Raji (cell line): ENCODE data around the gene LIPA.

Experiments
- POLR2A ChIP-seq: IDR thresholded peaks from 2 replicates; pipeline ENCODE4 v1.6.1; 2011; ENCODE audit warnings: low read depth, low read length, control low read depth; ENCODE audit not compliant: insufficient read depth

LIPA gene

GRCh38 chr10:89228962-89229361 is 22.6 kb downstream of the LIPA start:
- no peak for TF ChIP-seq POLR2A

- TF ChIP-seq POLR2A = no peak
These were observed 23.4 kb downstream of the LIPA start for GRCh38 chr10:89228146-89228545.

- no peak for TF ChIP-seq POLR2A
These were observed 24.7 kb downstream of the LIPA start for GRCh38 chr10:89226891-89227290.

- no peak for TF ChIP-seq POLR2A
These were observed 26.7 kb downstream of the LIPA start for GRCh38 chr10:89224739-89225443.

GRCh38 chr10:89221919-89222318 is 29.7 kb downstream of the LIPA start:
- no peak for TF ChIP-seq POLR2A

- TF ChIP-seq POLR2A = no peak
These were observed 31.9 kb downstream of the LIPA start for GRCh38 chr10:89219513-89220218.

DNA sequence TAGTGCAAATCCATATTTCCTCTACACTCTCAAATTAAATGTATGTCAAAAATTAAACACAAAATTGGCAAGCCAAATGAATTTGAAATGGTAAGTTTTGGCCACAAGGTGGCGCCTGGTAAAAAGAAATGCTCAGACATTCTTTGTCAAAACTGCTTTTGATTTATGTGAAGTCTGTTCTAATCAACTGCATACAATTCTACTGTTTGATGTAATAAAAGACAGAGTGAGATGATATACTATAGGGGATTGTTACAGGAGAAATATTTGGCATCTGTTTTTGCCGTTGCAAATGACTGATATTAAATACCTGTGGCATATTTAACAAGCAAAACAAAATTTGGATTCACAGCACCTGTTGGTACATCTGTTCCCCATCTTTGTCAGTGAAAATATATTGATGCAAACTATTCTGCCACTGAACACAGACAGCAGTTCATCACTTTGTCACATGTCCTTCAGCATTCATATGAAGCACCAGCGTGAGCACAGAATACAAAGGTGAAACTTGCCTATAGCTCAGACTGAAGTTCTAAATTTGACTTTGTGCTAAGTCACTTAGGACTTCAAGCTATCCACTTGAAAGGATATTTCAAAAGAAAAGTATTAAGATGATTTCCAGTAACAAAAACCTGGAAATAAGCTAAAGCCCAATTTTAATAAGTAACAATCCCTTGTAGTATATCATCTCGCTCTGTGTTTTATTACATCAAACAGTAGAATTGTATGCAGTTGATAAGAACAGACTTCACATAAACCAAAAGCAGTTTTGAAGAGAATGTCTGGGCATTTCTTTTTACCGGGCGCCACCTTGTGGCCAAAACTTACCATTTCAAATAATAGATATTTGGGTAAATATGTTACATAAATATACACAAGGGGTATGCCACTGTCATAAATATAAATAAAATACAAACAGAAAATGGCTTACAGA is 34.3 kb downstream of the LIPA start:
- no peak for TF ChIP-seq POLR2A

- TF ChIP-seq POLR2A = no peak
These were observed 35.5 kb downstream of the LIPA start for GRCh38 chr10:89216056-89216455.

DNA sequence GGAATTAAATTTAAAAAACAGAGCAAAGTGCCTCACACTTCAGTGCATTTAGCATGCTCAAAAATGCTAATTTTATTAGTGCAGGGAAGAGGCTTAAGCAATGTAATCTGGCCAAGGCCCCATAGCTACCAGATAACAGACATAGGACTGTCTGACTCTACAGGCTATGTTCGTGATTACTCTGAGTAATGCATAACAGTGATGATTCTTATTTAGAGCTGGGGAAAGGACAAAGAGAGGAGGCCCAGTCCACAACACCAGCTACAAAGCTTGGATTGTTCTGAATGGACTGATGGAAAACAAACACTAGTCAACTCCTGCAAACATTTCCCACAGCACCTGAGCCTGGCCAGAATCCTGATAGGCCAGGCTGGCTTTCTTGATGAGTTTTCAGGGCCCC is 36.1 kb downstream of the LIPA start:
- no peak for TF ChIP-seq POLR2A

- no peak for TF ChIP-seq POLR2A
These were observed 36.9 kb downstream of the LIPA start for GRCh38 chr10:89214566-89215165.

DNA sequence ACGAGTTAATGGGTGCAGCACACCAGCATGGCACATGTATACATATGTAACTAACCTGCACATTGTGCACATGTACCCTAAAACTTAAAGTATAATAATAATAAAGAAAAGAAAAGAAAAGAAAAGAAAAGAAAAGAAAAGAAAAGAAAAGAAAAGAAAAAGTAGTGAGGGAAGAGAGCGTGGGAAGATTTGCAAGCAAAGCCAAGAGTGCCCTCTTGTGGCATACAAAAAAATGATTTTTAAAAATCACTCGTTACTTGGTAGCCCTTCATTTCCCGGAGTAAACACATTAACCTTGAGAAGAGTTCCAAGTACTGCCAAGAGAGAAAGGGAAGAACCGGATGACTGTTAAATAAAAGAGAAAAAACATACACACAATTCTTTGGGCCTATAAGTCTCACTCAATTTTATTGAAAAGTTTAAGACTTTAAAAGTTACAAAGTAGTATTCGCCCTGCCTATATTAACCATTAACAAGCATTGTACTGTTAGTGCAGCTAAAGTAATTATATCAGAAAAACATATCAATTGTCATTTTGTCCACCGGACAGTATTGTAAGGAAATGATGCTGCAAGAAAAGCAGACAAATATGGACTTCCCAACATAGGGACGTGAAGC is 38.3 kb downstream of the LIPA start:
- no peak for TF ChIP-seq POLR2A

DNA sequence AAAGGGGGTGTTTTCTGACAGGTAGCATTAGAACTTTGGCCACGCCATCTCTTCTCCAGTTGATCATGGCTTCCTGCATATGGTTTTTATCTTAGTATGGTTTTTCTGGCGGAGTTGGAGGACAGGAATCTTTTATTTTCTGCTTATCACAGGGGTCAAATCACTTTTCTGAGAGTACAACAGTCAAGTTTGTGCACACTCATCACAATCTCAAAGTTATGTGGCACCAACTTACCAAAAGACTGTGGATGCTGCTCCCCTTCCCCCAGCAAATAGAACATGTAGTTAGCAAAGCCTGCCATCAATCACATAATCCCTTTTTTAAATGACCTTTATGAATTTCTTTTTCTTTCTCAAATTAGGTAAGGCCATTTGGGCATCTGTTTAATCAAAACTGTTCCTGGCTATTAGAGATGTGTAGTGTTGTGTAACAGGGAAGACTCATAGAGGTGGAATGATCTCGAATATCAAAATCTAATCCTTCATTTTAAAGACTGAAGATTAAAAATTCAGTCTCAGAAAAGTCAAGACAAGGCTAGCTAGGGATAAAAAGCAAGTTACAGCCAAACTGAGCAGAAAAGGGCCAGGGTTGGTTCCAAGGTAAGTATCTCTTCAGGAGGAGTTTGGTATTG is 40.7 kb downstream of the LIPA start:
- TF ChIP-seq POLR2A = no peak

GRCh38 chr10:89209718-89210117 is 41.9 kb downstream of the LIPA start:
- TF ChIP-seq POLR2A = no peak

DNA sequence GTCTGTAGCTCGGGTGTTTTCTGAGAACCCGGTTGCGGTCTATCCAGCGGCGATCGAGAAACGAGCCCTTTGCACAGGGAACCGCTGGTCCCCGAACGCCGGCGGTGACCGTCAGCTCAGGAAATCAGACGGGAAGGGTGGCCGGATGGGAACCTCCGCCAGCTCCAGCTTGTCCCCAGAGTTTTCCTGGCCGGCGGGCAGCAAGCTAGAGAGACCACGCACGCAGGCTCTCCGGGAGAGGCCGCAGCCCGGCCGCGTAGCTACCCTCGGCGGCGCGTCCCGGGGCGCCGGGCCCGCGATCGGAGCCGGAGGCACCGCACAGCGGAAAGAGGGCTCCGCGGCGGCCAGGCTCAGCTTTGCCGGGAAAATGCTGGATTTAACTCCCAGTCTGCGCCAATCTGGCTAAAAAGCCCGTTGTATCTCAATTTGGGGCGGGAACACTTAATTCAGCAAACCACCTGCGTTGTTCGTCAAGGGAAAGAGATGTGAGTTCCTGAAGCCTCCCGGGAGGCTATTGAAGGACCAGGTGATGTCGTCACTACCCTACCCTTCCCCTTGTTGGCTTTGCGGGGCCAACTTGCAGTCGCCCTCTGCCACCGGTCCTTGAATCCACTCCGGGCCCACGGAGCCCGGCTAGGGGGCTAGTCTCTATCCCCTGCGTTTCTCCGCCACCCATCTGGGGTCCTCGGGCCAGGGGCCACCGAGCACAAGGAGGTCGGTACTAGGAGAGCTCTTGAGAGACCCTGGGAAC is 43.6 kb downstream of the LIPA start:
- no peak for TF ChIP-seq POLR2A
